GM21737 (cell line): Measurements from ENCODE around the gene MRPL12.
"Not testable (repeated sequence)": the region's sequence is repeated elsewhere in the genome, so short reads cannot be mapped to it uniquely, and the experiment has no call there.

Experiments
- ATAC-seq: cut with Tn5 transposase; IDR thresholded peaks from one replicate; pipeline ENCODE4 v1.9.1; 2021; ENCODE audit warnings: mild to moderate bottlenecking, moderate library complexity; ENCODE audit not compliant: unreplicated experiment

MRPL12 gene

GRCh38 chr17:81737947-81738800 is 35.0 kb downstream of the MRPL12 start:
- ATAC-seq: no peak

DNA sequence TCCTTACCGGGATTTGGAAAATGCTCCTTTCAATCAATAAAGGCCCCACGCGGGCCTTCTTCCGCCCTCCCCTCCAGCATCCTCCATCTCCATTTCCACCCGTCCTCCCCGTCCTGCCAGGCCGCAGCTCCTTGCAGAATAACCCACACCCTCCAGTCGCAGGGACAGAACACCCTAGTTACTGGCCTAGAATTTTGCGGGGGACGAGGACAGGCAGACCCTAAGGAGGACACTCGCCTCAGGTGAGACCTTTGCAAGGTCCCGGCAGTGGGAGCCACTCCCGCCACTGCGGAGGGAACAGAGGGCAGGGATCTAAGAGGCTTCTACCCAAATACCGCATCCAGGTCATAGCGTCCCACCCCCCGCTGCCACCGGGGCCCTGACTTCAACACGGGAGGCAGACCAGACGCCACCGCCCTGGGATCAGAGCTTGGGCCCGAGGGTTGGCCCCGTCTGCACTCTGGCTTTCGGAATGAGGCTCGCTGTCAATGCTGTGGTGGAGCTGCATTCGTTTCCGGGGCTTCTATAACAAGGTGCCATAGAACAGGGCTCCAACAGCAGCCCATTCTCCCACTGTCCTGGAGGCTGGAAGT is 35.7 kb downstream of the MRPL12 start:
- no peak for ATAC-seq

DNA sequence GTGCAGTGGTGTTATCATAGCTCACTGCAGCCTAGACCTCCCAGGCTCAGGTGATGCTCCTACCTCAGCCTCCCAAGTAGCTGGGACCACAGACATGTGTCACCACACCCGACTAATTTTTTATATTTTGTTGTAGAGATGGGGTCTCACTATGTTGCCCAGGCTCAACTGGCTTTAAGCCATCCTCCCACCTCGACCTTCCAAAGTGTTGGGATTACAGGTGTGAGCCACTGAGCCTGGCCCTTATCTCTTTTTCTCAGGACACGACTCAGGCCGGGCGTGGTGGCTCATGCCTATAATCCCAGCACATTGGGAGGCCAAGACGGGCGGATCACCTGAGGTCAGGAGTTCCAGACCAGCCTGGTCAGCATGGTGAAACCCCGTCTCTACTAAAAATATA is 36.4 kb downstream of the MRPL12 start:
- not testable (repeated sequence) for ATAC-seq

- ATAC-seq: no peak
These were observed 37.3 kb downstream of the MRPL12 start for GRCh38 chr17:81740395-81740961.

GRCh38 chr17:81741049-81741593 is 38.0 kb downstream of the MRPL12 start:
- ATAC-seq: no peak

- ATAC-seq: no peak
These were observed 38.7 kb downstream of the MRPL12 start for GRCh38 chr17:81741594-81742452.
